HepG2 (cell line): ENCODE measurements around the gene GIPC2.

Source experiments
- CTCF ChIP-seq: sonication (generic); formaldehyde crosslinking; IDR thresholded peaks from 2 replicates; pipeline ENCODE4 v1.5.0; 2020; ENCODE audit warnings: mild to moderate bottlenecking, missing genetic modification reagents, moderate library complexity
- JARID2 ChIP-seq: sonication (generic); formaldehyde crosslinking; IDR thresholded peaks from 2 replicates; pipeline ENCODE4 v1.8.1; 2023; ENCODE audit warnings: missing genetic modification reagents, inconsistent platforms; ENCODE audit not compliant: insufficient replicate concordance
- KDM5B ChIP-seq: sonication (generic); formaldehyde crosslinking; IDR thresholded peaks from 2 replicates; pipeline ENCODE4 v1.4.0; 2020; ENCODE audit warnings: missing genetic modification reagents, mild to moderate bottlenecking, borderline replicate concordance
- SMC3 ChIP-seq: IDR thresholded peaks from 2 replicates; pipeline ENCODE4 v1.6.1; 2011; ENCODE audit warnings: low read length, improper control_type of control experiment

GRCh38 chr1:78147031-78147430 lies 101.3 kb downstream of the GIPC2 start:
- TF ChIP-seq CTCF (CRISPR knock-in tag) (no peak), JARID2 (CRISPR knock-in tag) (no peak), KDM5B (no peak), SMC3 (no peak)
